Transverse colon (tissue), 4 donors: ENCODE data around the gene POP5. TPM values are rescaled to one million over a fixed set of nuclear protein-coding genes. Genes with fewer than 3 reads are reported as not detected.

Experiments
- DNase-seq: peaks from one replicate; pipeline ENCODE4 v3.0.0-alpha.2; 2019
- H3K27ac ChIP-seq, 4 donors: fragments of 200-600 bp; sonication (generic); 2 replicates each; pipeline ENCODE4 v1.5.1; 2016 to 2018; ENCODE audit warnings: inconsistent platforms in 4 of 4
- H3K27me3 ChIP-seq: fragments of 200-600 bp; sonication (generic); 2 replicates; pipeline ENCODE4 v1.5.1; 2017; ENCODE audit warnings: inconsistent platforms
- H3K36me3 ChIP-seq, 4 donors: fragments of 200-600 bp; sonication (generic); 2 replicates each; pipeline ENCODE4 v1.5.1; 2017 to 2019; ENCODE audit warnings: inconsistent platforms in 4 of 4
- H3K4me1 ChIP-seq, 4 donors: fragments of 200-600 bp; sonication (generic); 2 replicates each; pipeline ENCODE4 v1.5.1; 2017 to 2020; ENCODE audit warnings: inconsistent platforms in 4 of 4
- H3K4me3 ChIP-seq, 4 donors: fragments of 200-600 bp; sonication (generic); 1 replicate in 1 of 4; 2 replicates in 3 of 4; pipeline versions ENCODE4 v1.5.1 to v1.6.1; 2017 to 2019; ENCODE audit warnings: inconsistent platforms in 4 of 4
- H3K9me3 ChIP-seq, 2 donors: fragments of 200-600 bp; sonication (generic); 2 replicates each; pipeline ENCODE4 v1.5.1; 2017 to 2019; ENCODE audit warnings: inconsistent platforms in 2 of 2
- CTCF ChIP-seq, 5 experiments: fragments of 200-600 bp in 3 of 5; fragments of 450-650 bp in 2 of 5; sonication (generic) in 3 of 5; IDR thresholded peaks; 1 replicate in 2 of 5; 2 replicates in 3 of 5; pipeline ENCODE4 v1.5.1; 2016 to 2017; ENCODE audit warnings: antibody characterized with exemption in 5 of 5, inconsistent platforms in 3 of 5, mild to moderate bottlenecking in 2 of 5, moderate library complexity in 1 of 5
- EP300 ChIP-seq: sonication (generic); formaldehyde crosslinking; IDR thresholded peaks from one replicate; pipeline ENCODE4 v1.6.1; 2017; ENCODE audit warnings: antibody characterized with exemption, low read depth
- POLR2A ChIP-seq: fragments of 450-650 bp; IDR thresholded peaks from one replicate; pipeline ENCODE4 v1.6.1; 2016; ENCODE audit warnings: antibody characterized with exemption, mild to moderate bottlenecking, moderate library complexity
- POLR2AphosphoS5 ChIP-seq, 3 donors: sonication (generic); formaldehyde crosslinking; IDR thresholded peaks; one replicate each; pipeline ENCODE4 v1.6.1; 2016; ENCODE audit warnings: antibody characterized with exemption in 3 of 3
- WGBS, 2 donors: methylation state at CpG; one replicate each; pipeline ENCODE4 v1.1.5; 2018; ENCODE audit warnings: low coverage in 1 of 2; 5-methylcytosine and 5-hydroxymethylcytosine counted together
- in situ Hi-C, 4 donors: fragments of 200-750 bp; cut with MboI; loops; one replicate each; pipeline versions ENCODE4 v1.15.0 to v1.15.1; 2017; ENCODE audit warnings: low sequenced_read_pairs in 3 of 4, low pct_ligation_motif_present in 1 of 4, low pct_unique_long_range_greater_than_20kb in 1 of 4
- intact Hi-C: fragments of 100-400 bp; cut with DNase I; formaldehyde crosslinking; loops from one replicate; pipeline ENCODE4 v1.15.1; 2023; ENCODE audit warnings: low total_unique reads
- total RNA-seq, 4 donors: library from RNA; depleted of rRNA; stranded (reverse); fragments of >200 nt; gene quantifications; one replicate each; pipeline ENCODE4 v1.1.0, GENCODE V29; 2016

Gene POP5
- total RNA-seq, 4 donors from 2014 or later, result 31.5 to 56.5 (median 43.7) TPM; not detected in 1

DNA sequence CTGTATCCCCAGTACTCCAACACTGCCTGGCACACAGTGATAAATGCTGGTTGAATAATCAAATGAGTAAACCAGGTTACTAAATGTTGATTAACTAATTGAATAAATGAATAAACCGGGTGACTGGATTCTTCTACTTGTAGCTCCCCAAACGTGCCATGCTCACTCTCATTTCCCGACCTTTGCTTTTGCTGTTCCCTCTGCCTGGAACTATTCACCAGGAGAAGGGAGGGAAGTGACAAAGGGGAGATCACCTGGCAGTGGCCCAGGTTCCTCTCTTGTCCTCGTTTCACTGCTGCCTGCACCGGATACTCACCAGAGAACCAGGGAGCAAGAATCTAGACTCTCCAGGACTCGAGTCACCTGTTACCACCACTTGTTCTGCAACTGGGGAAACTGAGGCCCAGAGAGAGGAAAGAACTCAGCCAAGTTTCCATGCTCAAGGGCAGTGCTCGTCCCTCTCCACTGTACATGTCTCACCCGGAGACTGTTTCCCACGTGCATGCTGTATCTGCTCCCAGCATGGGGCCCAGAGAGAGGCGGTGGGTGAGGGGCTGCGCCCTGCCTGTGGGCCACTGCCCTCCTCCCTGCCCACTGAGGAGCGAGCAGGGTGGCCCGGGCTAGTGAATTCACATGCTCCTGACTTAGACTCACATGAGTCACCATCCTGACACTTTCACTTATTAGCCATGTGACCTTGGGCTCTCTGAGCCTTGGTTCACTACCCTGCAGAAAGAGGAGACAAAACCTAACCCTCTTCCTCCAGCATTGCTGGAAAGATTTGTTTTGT is 17.7 kb upstream of the POP5 start:
- no peak overlapping the region for H3K27ac ChIP-seq
- H3K9me3 ChIP-seq, result no peaks in the 10 kb centered on the region
- in situ Hi-C loops (no loop called here), intact Hi-C loops (no loop called here)
- 47 to 51% methylated on average over 3 to 13 of the region's 13 CpGs for WGBS, 2 donors
- DNase-seq, result no peak
- no peak for TF ChIP-seq POLR2AphosphoS5 (IDR thresholded peaks at IDR 0.05)
- TF ChIP-seq POLR2A, result no peak
- no peak for TF ChIP-seq EP300
- TF ChIP-seq CTCF (IDR thresholded peaks at IDR 0.05), result no peak
- H3K4me3 ChIP-seq, result no peak overlapping the region
- peaks cover 0 to 6% (median 3%) of the 10 kb centered on the region in 4 donors for H3K4me1 ChIP-seq
- no peaks in the 10 kb centered on the region for H3K36me3 ChIP-seq
- H3K27me3 ChIP-seq, result peaks cover 8% of the 10 kb centered on the region

DNA sequence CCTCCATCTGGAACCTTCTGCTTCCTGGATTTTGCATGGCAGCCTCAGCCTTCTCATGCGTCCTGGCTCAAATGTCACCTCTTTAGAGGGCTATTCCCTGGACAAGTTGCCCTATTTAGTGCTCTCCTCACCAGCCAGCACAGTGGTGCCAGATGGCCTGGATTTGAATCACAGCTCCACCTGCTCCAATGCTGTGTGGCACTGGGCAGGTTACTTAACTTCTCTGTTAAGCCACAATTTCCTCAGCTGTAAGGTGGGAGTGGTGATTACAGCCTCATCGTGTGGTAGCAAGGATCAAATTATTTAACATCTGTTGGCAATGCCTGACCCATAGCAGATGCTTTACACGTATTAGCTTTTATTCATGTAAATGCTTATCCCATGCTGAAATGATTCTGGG is 16.7 kb upstream of the POP5 start:
- no peak for DNase-seq
- 73% methylated on average over 3 of the region's 3 CpGs; no CpG with 5 or more reads in 1 of the 2 donors for WGBS, 2 donors
- TF ChIP-seq POLR2A (no peak), CTCF (IDR thresholded peaks at IDR 0.05) (no peak), POLR2AphosphoS5 (IDR thresholded peaks at IDR 0.05) (no peak), EP300 (no peak)
- intact Hi-C loops (no loop called here), in situ Hi-C loops (no loop called here)
- H3K4me3 ChIP-seq, result no peak overlapping the region
- H3K36me3 ChIP-seq, result no peaks in the 10 kb centered on the region
- no peaks in the 10 kb centered on the region for H3K9me3 ChIP-seq
- H3K27ac ChIP-seq, result no peak overlapping the region
- peaks cover 0 to 6% (median 3%) of the 10 kb centered on the region in 4 donors for H3K4me1 ChIP-seq
- peaks cover 8% of the 10 kb centered on the region for H3K27me3 ChIP-seq

DNA sequence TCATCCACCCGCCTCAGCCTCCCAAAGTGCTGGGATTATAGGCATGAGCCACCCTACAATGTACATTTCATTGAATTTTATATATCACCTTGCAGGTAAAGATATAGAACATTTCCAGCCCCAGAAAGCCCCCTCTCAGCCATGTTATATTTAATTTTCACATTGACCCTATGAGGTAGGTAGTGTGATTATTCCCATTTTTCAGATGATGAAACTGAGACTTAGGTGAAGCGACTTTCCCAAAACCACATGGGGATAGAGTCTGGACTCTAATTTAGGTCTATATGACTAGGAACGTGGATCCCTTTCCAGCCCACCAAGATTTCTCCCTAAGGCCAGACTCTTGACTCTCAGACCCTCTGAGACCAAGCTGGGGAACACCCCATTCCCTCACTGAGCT is 15.7 kb upstream of the POP5 start:
- no peaks in the 10 kb centered on the region for H3K36me3 ChIP-seq
- no peaks in the 10 kb centered on the region for H3K9me3 ChIP-seq
- H3K4me3 ChIP-seq, result no peak overlapping the region
- peaks cover 0 to 6% (median 3%) of the 10 kb centered on the region in 4 donors for H3K4me1 ChIP-seq
- TF ChIP-seq POLR2A, result no peak
- no peak for TF ChIP-seq POLR2AphosphoS5 (IDR thresholded peaks at IDR 0.05)
- H3K27me3 ChIP-seq, result peaks cover 8% of the 10 kb centered on the region
- DNase-seq, result no peak
- WGBS, 2 donors, result 83 to 84% methylated on average over 1 to 3 of the region's 3 CpGs
- H3K27ac ChIP-seq, result no peak overlapping the region
- intact Hi-C loops, result no loop called here
- in situ Hi-C loops, result no loop called here

DNA sequence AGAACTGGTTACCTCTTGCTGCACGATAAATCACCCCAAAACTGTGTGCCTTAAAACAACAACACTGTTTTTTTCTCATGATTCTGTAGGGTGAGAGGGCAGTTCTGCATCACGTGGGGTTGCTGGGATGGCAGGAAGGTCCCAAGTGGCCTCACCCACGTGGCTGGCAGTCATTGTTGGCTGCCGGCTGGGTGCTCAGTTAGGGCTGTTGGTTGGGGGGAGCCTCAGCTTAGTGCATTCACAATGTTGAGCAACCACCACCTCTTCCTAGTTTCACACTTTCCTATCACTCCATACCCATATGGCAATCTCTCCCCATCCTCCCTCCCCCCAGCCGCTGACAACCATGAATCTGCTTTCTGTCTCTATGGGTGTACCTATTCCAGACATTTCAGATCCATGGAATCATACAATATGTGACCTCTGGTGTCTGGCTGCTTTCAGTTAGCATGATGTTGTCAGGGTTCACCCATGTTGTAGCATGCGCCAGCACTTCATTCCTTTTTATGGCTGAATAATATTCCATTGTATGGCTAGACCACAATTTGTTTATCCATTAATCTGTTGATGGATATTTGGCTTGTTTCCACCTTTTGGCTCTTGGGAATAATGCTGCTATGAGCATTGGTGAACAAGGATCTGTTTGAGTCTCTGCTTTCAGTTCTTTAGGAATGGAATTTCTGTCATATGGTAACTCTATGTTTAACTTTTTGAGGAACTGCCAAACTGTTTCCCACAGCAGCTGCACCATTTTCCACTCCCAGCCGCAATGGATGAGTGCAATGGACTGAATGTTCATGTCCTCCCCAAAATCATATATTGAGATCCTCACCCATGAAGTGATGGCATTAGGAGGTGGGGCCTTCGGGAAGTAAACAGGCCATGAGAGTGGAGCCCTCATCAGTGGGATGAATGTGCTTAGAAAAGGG is 11.2 kb upstream of the POP5 start:
- Histone ChIP-seq H3K36me3 (no peaks in the 10 kb centered on the region), H3K27ac (no peak overlapping the region), H3K27me3 (peaks cover 3% of the 10 kb centered on the region), H3K4me3 (no peak overlapping the region), H3K4me1 (peaks cover 0 to 14% (median 0%) of the 10 kb centered on the region in 4 donors), H3K9me3 (no peaks in the 10 kb centered on the region)
- intact Hi-C loops, result no loop called here
- no peak for TF ChIP-seq EP300
- no peak for TF ChIP-seq CTCF (IDR thresholded peaks at IDR 0.05)
- no peak for TF ChIP-seq POLR2A
- TF ChIP-seq POLR2AphosphoS5 (IDR thresholded peaks at IDR 0.05), result no peak
- 84 to 100% methylated on average over 1 to 8 of the region's 8 CpGs for WGBS, 2 donors
- in situ Hi-C loops, result no loop called here
- no peak for DNase-seq
